Loucy (cell line): ENCODE measurements around the gene ZNF701.
"Not testable (repeated sequence)": the region's sequence is repeated elsewhere in the genome, so short reads cannot be mapped to it uniquely, and the experiment has no call there.

Source experiments
- CTCF ChIP-seq: fragments of 200-600 bp; sonication (generic); conservative IDR thresholded peaks from 2 replicates; pipeline ENCODE4 v1.5.1; 2014; ENCODE audit warnings: mild to moderate bottlenecking, antibody characterized with exemption, low read length
- EZH2phosphoT487 ChIP-seq: fragments of 200-600 bp; IDR thresholded peaks from 2 replicates; pipeline ENCODE4 v1.6.1; 2018; ENCODE audit warnings: antibody characterized with exemption, mild to moderate bottlenecking, moderate library complexity, borderline replicate concordance

GRCh38 chr19:52569638-52569999 is 468 bp upstream of the ZNF701 start:
- TF ChIP-seq CTCF, EZH2phosphoT487: not testable (repeated sequence)
